ENCODE measurements around the gene ARHGEF40. TPM values are rescaled to one million over a fixed set of nuclear protein-coding genes. Genes with fewer than 3 reads are reported as not detected.

Gene ARHGEF40
- total RNA-seq, 1 experiment from 2014 or later: 71.4 TPM

GRCh38 chr14:21083565-21084325, 13.6 kb downstream of the ARHGEF40 start:
- H3T11ph ChIP-seq (ENCODE audit: low read length): no peak overlapping the region
- H3K4ac ChIP-seq (ENCODE audit: low read depth, low read length): no peak overlapping the region
- no peak overlapping the region for H3K27ac ChIP-seq (ENCODE audit: insufficient read length, low read depth, low read length)
- H3K4me2 ChIP-seq (ENCODE audit: insufficient read depth, insufficient read length, low read length): no peak overlapping the region
- H4K20me1 ChIP-seq (ENCODE audit: control insufficient read depth, insufficient read depth, insufficient read length): no peaks in the 10 kb centered on the region
- H3K56ac ChIP-seq (ENCODE audit: insufficient read length, low read depth, low read length): no peak overlapping the region
- H2AFZ ChIP-seq (ENCODE audit: low read length): no peak overlapping the region
- no peak overlapping the region for H2BK120ac ChIP-seq (ENCODE audit: low read depth, low read length, poor library complexity, severe bottlenecking)
- H3K79me1 ChIP-seq (ENCODE audit: insufficient read depth, low read depth, low read length, poor library complexity, severe bottlenecking): no peaks in the 10 kb centered on the region
- Mint-ChIP-seq H3K4me1 (peaks cover 14% of the 10 kb centered on the region in 2 experiments), H3K27ac (no peak overlapping the region), H3K9me3 (no peaks in the 10 kb centered on the region; a peak in 1 of 5 replicates), H3K4me3 (no peak overlapping the region; a peak in 1 of 5 replicates), H3K27me3 (ENCODE audit: low read depth) (no peaks in the 10 kb centered on the region), H3K36me3 (ENCODE audit: insufficient read depth in 1 of 3, low read depth in 3 of 3) (peaks cover 54 to 94% (median 82%) of the 10 kb centered on the region in 3 experiments)
- TF ChIP-seq, protein P1, sequence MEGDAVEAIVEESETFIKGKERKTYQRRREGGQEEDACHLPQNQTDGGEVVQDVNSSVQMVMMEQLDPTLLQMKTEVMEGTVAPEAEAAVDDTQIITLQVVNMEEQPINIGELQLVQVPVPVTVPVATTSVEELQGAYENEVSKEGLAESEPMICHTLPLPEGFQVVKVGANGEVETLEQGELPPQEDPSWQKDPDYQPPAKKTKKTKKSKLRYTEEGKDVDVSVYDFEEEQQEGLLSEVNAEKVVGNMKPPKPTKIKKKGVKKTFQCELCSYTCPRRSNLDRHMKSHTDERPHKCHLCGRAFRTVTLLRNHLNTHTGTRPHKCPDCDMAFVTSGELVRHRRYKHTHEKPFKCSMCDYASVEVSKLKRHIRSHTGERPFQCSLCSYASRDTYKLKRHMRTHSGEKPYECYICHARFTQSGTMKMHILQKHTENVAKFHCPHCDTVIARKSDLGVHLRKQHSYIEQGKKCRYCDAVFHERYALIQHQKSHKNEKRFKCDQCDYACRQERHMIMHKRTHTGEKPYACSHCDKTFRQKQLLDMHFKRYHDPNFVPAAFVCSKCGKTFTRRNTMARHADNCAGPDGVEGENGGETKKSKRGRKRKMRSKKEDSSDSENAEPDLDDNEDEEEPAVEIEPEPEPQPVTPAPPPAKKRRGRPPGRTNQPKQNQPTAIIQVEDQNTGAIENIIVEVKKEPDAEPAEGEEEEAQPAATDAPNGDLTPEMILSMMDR (conservative IDR thresholded peaks at IDR 0.05): no peak
- no CpG with 5 or more reads among the region's 11 CpGs for WGBS (ENCODE audit: extremely low coverage, insufficient read length, low lambda C conversion rate)
- H3K79me2 ChIP-seq (ENCODE audit: insufficient read depth, low read length): no peaks in the 10 kb centered on the region
- no peak overlapping the region for H2BK12ac ChIP-seq (ENCODE audit: insufficient read length, low read depth, low read length)
- no peak overlapping the region for H2BK20ac ChIP-seq (ENCODE audit: low read depth, low read length, poor library complexity, severe bottlenecking)
- no peaks in the 10 kb centered on the region for H3K27me3 ChIP-seq (ENCODE audit: insufficient read depth, low read length)
- H4K8ac ChIP-seq (replicated peaks; ENCODE audit: insufficient read length, low read depth, low read length): no peak overlapping the region
- no peak overlapping the region for H2BK15ac ChIP-seq (ENCODE audit: low read depth, low read length)
- H3K23ac ChIP-seq (ENCODE audit: insufficient read length, low read depth, low read length): no peak overlapping the region
- no peaks in the 10 kb centered on the region; the same call in 1 of the 2 replicates for H3K4me1 ChIP-seq (ENCODE audit: insufficient read depth, low read length)
- no peak for DNase-seq
- H3K9ac ChIP-seq (ENCODE audit: extremely low read depth, insufficient read length, low read length): no peak overlapping the region
- H4K5ac ChIP-seq (ENCODE audit: insufficient read length, low read depth, low read length): no peak overlapping the region
- no peak overlapping the region for H4K91ac ChIP-seq (ENCODE audit: insufficient read length, low read depth, low read length)
- H3K23me2 ChIP-seq (ENCODE audit: insufficient read length, low read depth, low read length, poor library complexity, severe bottlenecking): no peaks in the 10 kb centered on the region
- H3K18ac ChIP-seq (ENCODE audit: insufficient read length, low read depth, low read length): no peak overlapping the region
- no peaks in the 10 kb centered on the region for H3K9me3 ChIP-seq (ENCODE audit: control insufficient read depth, low read depth, low read length)
- H2AK5ac ChIP-seq (ENCODE audit: insufficient read length, low read length): no peak overlapping the region
- H3K14ac ChIP-seq (ENCODE audit: insufficient read depth, low read length): no peak overlapping the region
- H2BK5ac ChIP-seq (ENCODE audit: insufficient read length, low read length): no peak overlapping the region
